ENCODE results near the gene SLC25A22. TPM values are rescaled to one million over a fixed set of nuclear protein-coding genes. Genes with fewer than 3 reads are reported as not detected.

Gene SLC25A22
- total RNA-seq, 1 donor from 2014 or later = 20.8 TPM

GRCh38 chr11:786235-787083 lies 11.6 kb downstream of the SLC25A22 start:
- H3K27ac ChIP-seq = no peak overlapping the region
- intact Hi-C loops (cut with DNase I) = no loop called here
- no peak for TF ChIP-seq CTCF (IDR thresholded peaks at IDR 0.05)
- H3K4me1 ChIP-seq = no peaks in the 10 kb centered on the region
- DNase-seq (no peak), ATAC-seq (no peak)
- H3K4me3 ChIP-seq = no peak overlapping the region
- no peaks in the 10 kb centered on the region for H3K36me3 ChIP-seq
- no peaks in the 10 kb centered on the region for H3K9me3 ChIP-seq
- no peaks in the 10 kb centered on the region for H3K27me3 ChIP-seq

GRCh38 chr11:783581-784015 lies 14.5 kb downstream of the SLC25A22 start:
- H3K27ac ChIP-seq = no peak overlapping the region
- intact Hi-C loops (cut with DNase I) = no loop called here
- TF ChIP-seq CTCF (IDR thresholded peaks at IDR 0.05) = peak; percentile 67
- no peaks in the 10 kb centered on the region for H3K27me3 ChIP-seq
- H3K9me3 ChIP-seq = no peaks in the 10 kb centered on the region
- no peak overlapping the region for H3K4me3 ChIP-seq
- ATAC-seq (peak; percentile 91), DNase-seq (peak; percentile 92)
- H3K4me1 ChIP-seq = no peaks in the 10 kb centered on the region
- H3K36me3 ChIP-seq = no peaks in the 10 kb centered on the region

GRCh38 chr11:782264-783174 lies 15.6 kb downstream of the SLC25A22 start:
- ATAC-seq (no peak), DNase-seq (no peak)
- H3K27me3 ChIP-seq = no peaks in the 10 kb centered on the region
- H3K4me3 ChIP-seq = no peak overlapping the region
- no peak overlapping the region for H3K27ac ChIP-seq
- no peaks in the 10 kb centered on the region for H3K36me3 ChIP-seq
- no peak for TF ChIP-seq CTCF (IDR thresholded peaks at IDR 0.05)
- H3K9me3 ChIP-seq = no peaks in the 10 kb centered on the region
- H3K4me1 ChIP-seq = peaks cover 6% of the 10 kb centered on the region
- intact Hi-C loops (cut with DNase I) = no loop called here

GRCh38 chr11:779955-780532 lies 18.0 kb downstream of the SLC25A22 start:
- H3K27me3 ChIP-seq = no peaks in the 10 kb centered on the region
- H3K27ac ChIP-seq = no peak overlapping the region
- H3K36me3 ChIP-seq = no peaks in the 10 kb centered on the region
- intact Hi-C loops (cut with DNase I) = no loop called here
- peaks cover 22% of the 10 kb centered on the region for H3K4me1 ChIP-seq
- H3K9me3 ChIP-seq = no peaks in the 10 kb centered on the region
- TF ChIP-seq CTCF (IDR thresholded peaks at IDR 0.05) = no peak
- ATAC-seq (no peak), DNase-seq (no peak)
- no peak overlapping the region for H3K4me3 ChIP-seq
